GM23338 (cell line): ENCODE data around the gene EGFL7. TPM values are rescaled to one million over a fixed set of nuclear protein-coding genes. Genes with fewer than 3 reads are reported as not detected.

ENCODE experiments used
- ATAC-seq: fragments of 200-7000 bp; cut with Tn5 transposase; 3 replicates; pipeline ENCODE4 v1.9.1; 2020
- DNase-seq: peaks from one replicate; pipeline ENCODE4 v3.0.0-alpha.2; 2015; ENCODE audit warnings: low spot score
- H2AFZ ChIP-seq: fragments of 200-600 bp; sonication (generic); 2 replicates; pipeline ENCODE4 v1.8.0; 2016; ENCODE audit warnings: antibody characterized with exemption, mild to moderate bottlenecking, moderate library complexity
- H3F3A ChIP-seq: fragments of 200-600 bp; sonication (generic); replicated peaks from 2 replicates; pipeline ENCODE4 v1.8.0; 2017; ENCODE audit warnings: antibody characterized with exemption, mixed run types, low read depth
- H3K27ac ChIP-seq: fragments of 200-600 bp; sonication (generic); 2 replicates; pipeline ENCODE4 v1.6.1; 2016; ENCODE audit warnings: low read depth
- H3K27me3 ChIP-seq: fragments of 200-600 bp; sonication (generic); 2 replicates; pipeline ENCODE4 v1.8.0; 2016; ENCODE audit warnings: mild to moderate bottlenecking, mixed run types, moderate library complexity; ENCODE audit not compliant: insufficient read depth
- H3K36me3 ChIP-seq: fragments of 200-600 bp; sonication (generic); 2 replicates; pipeline ENCODE4 v1.8.0; 2016; ENCODE audit warnings: mild to moderate bottlenecking; ENCODE audit not compliant: insufficient read depth
- H3K4me1 ChIP-seq: fragments of 200-600 bp; sonication (generic); 2 replicates; pipeline ENCODE4 v1.8.0; 2016; ENCODE audit warnings: mild to moderate bottlenecking, moderate library complexity; ENCODE audit not compliant: insufficient read depth
- H3K4me2 ChIP-seq: fragments of 200-600 bp; sonication (generic); 2 replicates; pipeline ENCODE4 v1.7.1; 2017; ENCODE audit warnings: mixed run types
- H3K4me3 ChIP-seq: fragments of 200-600 bp; sonication (generic); 2 replicates; pipeline ENCODE4 v1.6.1; 2016; ENCODE audit warnings: mixed run types
- H3K79me2 ChIP-seq: fragments of 200-600 bp; sonication (generic); replicated peaks from 2 replicates; pipeline ENCODE4 v1.8.0; 2017; ENCODE audit warnings: mild to moderate bottlenecking; ENCODE audit not compliant: insufficient read depth
- H3K9me2 ChIP-seq: fragments of 200-600 bp; sonication (generic); 2 replicates; pipeline ENCODE4 v1.8.0; 2017; ENCODE audit not compliant: insufficient read depth
- H4K20me1 ChIP-seq: fragments of 200-600 bp; sonication (generic); replicated peaks from 2 replicates; pipeline ENCODE4 v1.8.0; 2017; ENCODE audit warnings: mild to moderate bottlenecking; ENCODE audit not compliant: insufficient read depth
- H3K27ac Mint-ChIP-seq: 2 replicates; pipeline ENCODE4 v1.8.0; 2020; ENCODE audit warnings: inconsistent platforms, mild to moderate bottlenecking, moderate library complexity, mixed read lengths
- H3K27me3 Mint-ChIP-seq: 3 replicates; pipeline ENCODE4 v1.8.0; 2022; ENCODE audit warnings: low read depth, mild to moderate bottlenecking, moderate library complexity, mixed read lengths, inconsistent platforms; ENCODE audit not compliant: insufficient read depth, poor library complexity
- H3K36me3 Mint-ChIP-seq: 3 replicates; pipeline ENCODE4 v1.8.0; 2021; ENCODE audit warnings: low read depth, mild to moderate bottlenecking, inconsistent platforms, moderate library complexity, mixed read lengths
- H3K4me1 Mint-ChIP-seq: 3 replicates; pipeline ENCODE4 v1.8.0; 2020; ENCODE audit warnings: mild to moderate bottlenecking, inconsistent platforms, mixed read lengths
- H3K4me3 Mint-ChIP-seq: 3 replicates; pipeline ENCODE4 v1.8.0; 2021; ENCODE audit warnings: moderate library complexity, mild to moderate bottlenecking, inconsistent platforms, mixed read lengths
- H3K9me3 Mint-ChIP-seq: 3 replicates; pipeline ENCODE4 v1.8.0; 2020; ENCODE audit warnings: moderate library complexity, mild to moderate bottlenecking, inconsistent platforms, mixed read lengths
- CREB1 ChIP-seq: fragments of 250-450 bp; sonication (Bioruptor Pico); IDR thresholded peaks from 2 replicates; pipeline ENCODE4 v1.5.0; 2020; ENCODE audit warnings: low read depth, mild to moderate bottlenecking, moderate library complexity
- ETS1 ChIP-seq: IDR thresholded peaks from 2 replicates; pipeline ENCODE4 v1.6.1; 2016; ENCODE audit warnings: antibody characterized with exemption
- EZH2 ChIP-seq: fragments of 200-600 bp; sonication (generic); IDR thresholded peaks from one replicate; pipeline ENCODE4 v1.8.0; 2017; ENCODE audit warnings: antibody characterized with exemption, mild to moderate bottlenecking, low read depth; ENCODE audit not compliant: unreplicated experiment
- JUNB ChIP-seq: IDR thresholded peaks from one replicate; pipeline ENCODE4 v1.6.1; 2016; ENCODE audit warnings: antibody characterized with exemption; ENCODE audit not compliant: unreplicated experiment
- NANOG ChIP-seq: IDR thresholded peaks from 2 replicates; pipeline ENCODE4 v1.6.1; 2016; ENCODE audit warnings: antibody characterized with exemption, borderline replicate concordance
- POLR2AphosphoS5 ChIP-seq: IDR thresholded peaks from 2 replicates; pipeline ENCODE4 v1.6.1; 2016; ENCODE audit warnings: antibody characterized with exemption, low read depth
- REST ChIP-seq: IDR thresholded peaks from one replicate; pipeline ENCODE4 v1.6.1; 2018; ENCODE audit warnings: antibody characterized with exemption; ENCODE audit not compliant: unreplicated experiment
- STAT1 ChIP-seq: IDR thresholded peaks from one replicate; pipeline ENCODE4 v1.6.1; 2016; ENCODE audit warnings: antibody characterized with exemption; ENCODE audit not compliant: unreplicated experiment
- ZNF114 ChIP-seq: fragments of 250-450 bp; sonication (Bioruptor Pico); IDR thresholded peaks from 2 replicates; pipeline ENCODE4 v1.5.0; 2020; ENCODE audit warnings: mild to moderate bottlenecking, moderate library complexity
- ZNF331 ChIP-seq: fragments of 250-450 bp; sonication (Bioruptor Pico); IDR thresholded peaks from 2 replicates; pipeline ENCODE4 v1.5.0; 2020; ENCODE audit warnings: low read depth, mild to moderate bottlenecking, moderate library complexity
- ZNF462 ChIP-seq: fragments of 250-450 bp; sonication (Bioruptor Pico); IDR thresholded peaks from 2 replicates; pipeline ENCODE4 v1.5.0; 2020; ENCODE audit warnings: mild to moderate bottlenecking, moderate library complexity
- polyA plus RNA-seq: library from polyadenylated mRNA; unstranded; fragments of >200 nt; fragmentation: Nextera tagmentation; extraction: Ambion mirVana; gene quantifications from 2 replicates; pipeline ENCODE4 v1.2.1, GENCODE V29; 2016
- total RNA-seq: library from RNA; depleted of rRNA; stranded (reverse); fragments of >200 nt; shearing (Covaris generic); gene quantifications from 2 replicates; pipeline ENCODE4 v1.2.3, GENCODE V29; 2014

EGFL7 gene
- total and polyA plus RNA-seq, 2 experiments from 2014 or later: 44.4 to 60.8 TPM

- peaks cover 4% of the 10 kb centered on the region; the same call in 1 of the 3 replicates for H3K4me1 Mint-ChIP-seq
- Histone ChIP-seq H3K36me3 (no peaks in the 10 kb centered on the region), H3K9me2 (no peaks in the 10 kb centered on the region), H3K4me3 (peak overlapping the region; percentile 45; the same call in 1 of the 2 replicates), H3F3A (no peaks in the 10 kb centered on the region; the same call in 1 of the 2 replicates), H4K20me1 (no peaks in the 10 kb centered on the region), H3K27ac (no peak overlapping the region), H3K79me2 (no peaks in the 10 kb centered on the region), H3K27me3 (no peaks in the 10 kb centered on the region), H3K4me1 (no peaks in the 10 kb centered on the region; the same call in 1 of the 2 replicates), H2AFZ (peak overlapping the region; percentile 96), H3K4me2 (peak overlapping the region; percentile 70; the same call in 1 of the 2 replicates)
- no peak overlapping the region for H3K27ac Mint-ChIP-seq
- peak; percentile 47 for ATAC-seq
- DNase-seq: no peak
- H3K4me3 Mint-ChIP-seq: 0 out of 3 replicates have a peak overlapping the region, but pooled peaks have one; percentile 10
- no peaks in the 10 kb centered on the region for H3K9me3 Mint-ChIP-seq
- H3K27me3 Mint-ChIP-seq: peaks cover 3% of the 10 kb centered on the region
- TF ChIP-seq ETS1 (no peak), CREB1 (CRISPR knock-in tag) (no peak), NANOG (no peak), POLR2AphosphoS5 (no peak), EZH2 (no peak), STAT1 (no peak), REST (no peak), ZNF331 (no peak), ZNF462 (no peak), JUNB (no peak), ZNF114 (CRISPR knock-in tag) (no peak)
- no peaks in the 10 kb centered on the region for H3K36me3 Mint-ChIP-seq
Observed at GRCh38 chr9:136643596-136644342, 18.9 kb upstream of the EGFL7 start.
